GM06990 (cell line): ENCODE results near the gene IL6.
"Not testable (repeated sequence)": the region's sequence is repeated elsewhere in the genome, so short reads cannot be mapped to it uniquely, and the experiment has no call there.

Experiments
- DNase-seq: peaks from one replicate; pipeline ENCODE4 v3.0.0-alpha.2; 2011; ENCODE audit not compliant: insufficient read length; ENCODE audit errors: extremely low read depth
- H3K27me3 ChIP-seq: replicated peaks from 2 replicates; pipeline ENCODE4 v1.6.0; 2011; ENCODE audit warnings: low read length; ENCODE audit not compliant: control insufficient read depth, insufficient read depth
- H3K36me3 ChIP-seq: 2 replicates; pipeline ENCODE4 v1.5.1; 2011; ENCODE audit warnings: low read length; ENCODE audit not compliant: control insufficient read depth, insufficient read depth
- H3K4me3 ChIP-seq: replicated peaks from 2 replicates; pipeline ENCODE4 v1.5.1; 2011; ENCODE audit warnings: low read depth, mild to moderate bottlenecking, control low read depth, low read length
- CTCF ChIP-seq: IDR thresholded peaks from 2 replicates; pipeline ENCODE4 v1.5.1; 2011; ENCODE audit warnings: low read length, control low read depth, mild to moderate bottlenecking, inconsistent platforms; ENCODE audit not compliant: insufficient read depth, poor library complexity, severe bottlenecking

IL6 gene

GRCh38 chr7:22683379-22683778 is 43.6 kb upstream of the IL6 start:
- TF ChIP-seq CTCF = no peak
- Histone ChIP-seq H3K36me3 (no peaks in the 10 kb centered on the region), H3K4me3 (no peak overlapping the region), H3K27me3 (no peaks in the 10 kb centered on the region)
- DNase-seq = no peak

- Histone ChIP-seq H3K4me3 (no peak overlapping the region), H3K27me3 (no peaks in the 10 kb centered on the region), H3K36me3 (no peaks in the 10 kb centered on the region)
- no peak for DNase-seq
- no peak for TF ChIP-seq CTCF
Measured at GRCh38 chr7:22686620-22687019, 40.4 kb upstream of the IL6 start.

- TF ChIP-seq CTCF = no peak
- no peak for DNase-seq
- H3K36me3 ChIP-seq = no peaks in the 10 kb centered on the region
- H3K4me3 ChIP-seq = no peak overlapping the region
- H3K27me3 ChIP-seq = no peaks in the 10 kb centered on the region
Measured at GRCh38 chr7:22688084-22688483, 38.9 kb upstream of the IL6 start.

GRCh38 chr7:22688934-22689333 is 38.1 kb upstream of the IL6 start:
- H3K4me3 ChIP-seq, H3K36me3 ChIP-seq, H3K27me3 ChIP-seq, DNase-seq: not testable (repeated sequence)

- H3K27me3 ChIP-seq = no peaks in the 10 kb centered on the region
- TF ChIP-seq CTCF = no peak
- H3K4me3 ChIP-seq = no peak overlapping the region
- no peak for DNase-seq
- H3K36me3 ChIP-seq = no peaks in the 10 kb centered on the region
Measured at GRCh38 chr7:22694597-22695207, 32.3 kb upstream of the IL6 start.

- H3K27me3 ChIP-seq = no peaks in the 10 kb centered on the region
- no peaks in the 10 kb centered on the region for H3K36me3 ChIP-seq
- TF ChIP-seq CTCF = no peak
- H3K4me3 ChIP-seq = no peak overlapping the region
- no peak for DNase-seq
Measured at GRCh38 chr7:22695476-22696132, 31.4 kb upstream of the IL6 start.
